ENCODE measurements around the gene NCAPD3. TPM values are rescaled to one million over a fixed set of nuclear protein-coding genes. Genes with fewer than 3 reads are reported as not detected.

The NCAPD3 gene
- total and polyA plus RNA-seq, 9 of the 15 experiments (the other 6 are each of a cell fraction or from before 2014, with no cell fraction given), result 23.6 to 80.6 (median 58.6) TPM

- TF ChIP-seq, protein P1, sequence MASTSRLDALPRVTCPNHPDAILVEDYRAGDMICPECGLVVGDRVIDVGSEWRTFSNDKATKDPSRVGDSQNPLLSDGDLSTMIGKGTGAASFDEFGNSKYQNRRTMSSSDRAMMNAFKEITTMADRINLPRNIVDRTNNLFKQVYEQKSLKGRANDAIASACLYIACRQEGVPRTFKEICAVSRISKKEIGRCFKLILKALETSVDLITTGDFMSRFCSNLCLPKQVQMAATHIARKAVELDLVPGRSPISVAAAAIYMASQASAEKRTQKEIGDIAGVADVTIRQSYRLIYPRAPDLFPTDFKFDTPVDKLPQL (IDR thresholded peaks at IDR 0.05; ENCODE audit: extremely low read depth, insufficient read length), result no peak
- TF ChIP-seq ZNF217 (CRISPR knock-in tag; IDR thresholded peaks at IDR 0.05), result no peak
- TF ChIP-seq ZEB2 (IDR thresholded peaks at IDR 0.05), result no peak
- TF ChIP-seq BHLHE40 (IDR thresholded peaks at IDR 0.05; ENCODE audit: low read length), result no peak
- no peak for TF ChIP-seq NCOR1 (IDR thresholded peaks at IDR 0.05)
- no peak for TF ChIP-seq ZNF274 (IDR thresholded peaks at IDR 0.05; ENCODE audit: borderline replicate concordance, low read depth, low read length)
- TF ChIP-seq RBM22 (IDR thresholded peaks at IDR 0.05; ENCODE audit: low read depth, low read length, poor library complexity, severe bottlenecking), result no peak
- TF ChIP-seq GTF2F1 (IDR thresholded peaks at IDR 0.05; ENCODE audit: low read depth, low read length), result no peak
These were observed 72.6 kb downstream of the NCAPD3 start (continued) for GRCh38 chr11:134151083-134151747.

DNA sequence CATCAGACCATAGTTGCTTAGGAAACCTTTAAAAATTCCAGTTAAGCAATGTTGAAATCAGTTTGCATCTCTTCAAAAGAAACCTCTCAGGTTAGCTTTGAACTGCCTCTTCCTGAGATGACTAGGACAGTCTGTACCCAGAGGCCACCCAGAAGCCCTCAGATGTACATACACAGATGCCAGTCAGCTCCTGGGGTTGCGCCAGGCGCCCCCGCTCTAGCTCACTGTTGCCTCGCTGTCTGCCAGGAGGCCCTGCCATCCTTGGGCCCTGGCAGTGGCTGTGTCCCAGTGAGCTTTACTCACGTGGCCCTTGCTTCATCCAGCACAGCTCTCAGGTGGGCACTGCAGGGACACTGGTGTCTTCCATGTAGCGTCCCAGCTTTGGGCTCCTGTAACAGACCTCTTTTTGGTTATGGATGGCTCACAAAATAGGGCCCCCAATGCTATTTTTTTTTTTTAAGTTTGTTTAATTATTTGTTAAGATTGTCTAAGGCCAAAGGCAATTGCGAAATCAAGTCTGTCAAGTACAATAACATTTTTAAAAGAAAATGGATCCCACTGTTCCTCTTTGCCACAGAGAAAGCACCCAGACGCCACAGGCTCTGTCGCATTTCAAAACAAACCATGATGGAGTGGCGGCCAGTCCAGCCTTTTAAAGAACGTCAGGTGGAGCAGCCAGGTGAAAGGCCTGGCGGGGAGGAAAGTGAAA is 73.4 kb downstream of the NCAPD3 start:
- H3K9ac ChIP-seq (ENCODE audit: insufficient read depth in 1 of 2, low read depth in 2 of 2, low read length in 2 of 2), result no peak overlapping the region
- intact Hi-C loops (cut with micrococcal nuclease), result no loop called here
- no peak overlapping the region for H3K4me2 ChIP-seq (ENCODE audit: insufficient read depth, low read length)
- 92% methylated on average over 11 of the region's 12 CpGs for WGBS (ENCODE audit: insufficient coverage, low coverage, missing lambda C conversion rate)
- TF ChIP-seq CEBPG (CRISPR knock-in tag; IDR thresholded peaks at IDR 0.05) (no peak), CEBPG (tag; conservative IDR thresholded peaks at IDR 0.05 in 1 of 2, IDR thresholded peaks at IDR 0.05 in 1 of 2) (0 out of 4 replicates have a peak, but pooled peaks of 1 of the 2 experiments have one; percentile 25), CEBPB (tag; IDR thresholded peaks at IDR 0.05) (peak; percentile 78), ZNF140 (CRISPR knock-in tag; IDR thresholded peaks at IDR 0.05) (no peak), ZFP91 (CRISPR knock-in tag; IDR thresholded peaks at IDR 0.05) (no peak), SOX6 (IDR thresholded peaks at IDR 0.05) (no peak), ZNF23 (CRISPR knock-in tag; IDR thresholded peaks at IDR 0.05) (no peak)
- H2AFZ ChIP-seq (ENCODE audit: low read depth, low read length), result no peak overlapping the region
- FAIRE-seq, result no peak
- 0 out of 2 replicates have a peak, but pooled peaks cover 3% of the 10 kb centered on the region for H4K20me1 ChIP-seq (replicated peaks; ENCODE audit: control insufficient read depth, insufficient read depth, low read length)
- no peaks in the 10 kb centered on the region for H3K4me1 ChIP-seq (replicated peaks in 1 of 2; ENCODE audit: control insufficient read depth in 2 of 2, insufficient read depth in 2 of 2, low read length in 2 of 2)
- no peaks in the 10 kb centered on the region for H3K79me2 ChIP-seq (ENCODE audit: control insufficient read depth, insufficient read depth, low read length)
- no peaks in the 10 kb centered on the region for H3K9me3 ChIP-seq (replicated peaks; ENCODE audit: control insufficient read depth, insufficient read depth, low read depth, low read length)
- H3K9me1 ChIP-seq (ENCODE audit: control insufficient read depth, insufficient read depth, low read length), result no peaks in the 10 kb centered on the region
- ATAC-seq, result no peak
- DNase-seq (ENCODE audit: extremely low read depth in 1 of 4, low spot score in 3 of 4), result no peak
- CTCF ChIA-PET (ENCODE audit: low intra/inter-chr PET ratio), result no interaction called here
- in situ Hi-C loops (cut with MboI), result no loop called here
- peaks cover 59% of the 10 kb centered on the region; the same call in 2 of the 3 replicates for H3K36me3 ChIP-seq (ENCODE audit: control insufficient read depth, insufficient read depth, low read length)
- no peaks in the 10 kb centered on the region for H3K27me3 ChIP-seq (ENCODE audit: control insufficient read depth in 2 of 2, insufficient read depth in 2 of 2, low read length in 2 of 2)
- H3K27ac ChIP-seq (ENCODE audit: extremely low read depth, low read depth, low read length), result no peak overlapping the region
- no TSS peak for BruUV-seq (replicated peaks)
- POLR2A ChIA-PET, result interaction anchor here (1.1 to 1.2 kb wide), 2 partner anchors 14 to 89 kb away, joined by 3 to 4 read pairs; no protein-coding TSS in a partner anchor
- no peak overlapping the region for H3K4me3 ChIP-seq
